ENCODE data around the gene SMIM28.
A peak's percentile ranks its signal among the peaks of the same experiment; 100 is the strongest.

- TF ChIP-seq CTCF (tag by site-specific recombination; IDR thresholded peaks at IDR 0.05), result peak; percentile 39
- TF ChIP-seq, protein P1, sequence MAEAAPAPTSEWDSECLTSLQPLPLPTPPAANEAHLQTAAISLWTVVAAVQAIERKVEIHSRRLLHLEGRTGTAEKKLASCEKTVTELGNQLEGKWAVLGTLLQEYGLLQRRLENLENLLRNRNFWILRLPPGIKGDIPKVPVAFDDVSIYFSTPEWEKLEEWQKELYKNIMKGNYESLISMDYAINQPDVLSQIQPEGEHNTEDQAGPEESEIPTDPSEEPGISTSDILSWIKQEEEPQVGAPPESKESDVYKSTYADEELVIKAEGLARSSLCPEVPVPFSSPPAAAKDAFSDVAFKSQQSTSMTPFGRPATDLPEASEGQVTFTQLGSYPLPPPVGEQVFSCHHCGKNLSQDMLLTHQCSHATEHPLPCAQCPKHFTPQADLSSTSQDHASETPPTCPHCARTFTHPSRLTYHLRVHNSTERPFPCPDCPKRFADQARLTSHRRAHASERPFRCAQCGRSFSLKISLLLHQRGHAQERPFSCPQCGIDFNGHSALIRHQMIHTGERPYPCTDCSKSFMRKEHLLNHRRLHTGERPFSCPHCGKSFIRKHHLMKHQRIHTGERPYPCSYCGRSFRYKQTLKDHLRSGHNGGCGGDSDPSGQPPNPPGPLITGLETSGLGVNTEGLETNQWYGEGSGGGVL (tag by site-specific recombination; IDR thresholded peaks at IDR 0.05), result no peak
- no peak for TF ChIP-seq ZNF704 (tag by site-specific recombination; IDR thresholded peaks at IDR 0.05)
- TF ChIP-seq, protein P2, sequence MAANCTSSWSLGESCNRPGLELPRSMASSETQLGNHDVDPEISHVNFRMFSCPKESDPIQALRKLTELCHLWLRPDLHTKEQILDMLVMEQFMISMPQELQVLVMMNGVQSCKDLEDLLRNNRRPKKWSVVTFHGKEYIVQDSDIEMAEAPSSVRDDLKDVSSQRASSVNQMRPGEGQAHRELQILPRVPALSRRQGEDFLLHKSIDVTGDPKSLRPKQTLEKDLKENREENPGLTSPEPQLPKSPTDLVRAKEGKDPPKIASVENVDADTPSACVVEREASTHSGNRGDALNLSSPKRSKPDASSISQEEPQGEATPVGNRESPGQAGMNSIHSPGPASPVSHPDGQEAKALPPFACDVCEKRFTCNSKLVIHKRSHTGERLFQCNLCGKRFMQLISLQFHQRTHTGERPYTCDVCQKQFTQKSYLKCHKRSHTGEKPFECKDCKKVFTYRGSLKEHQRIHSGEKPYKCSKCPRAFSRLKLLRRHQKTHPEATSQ (tag by site-specific recombination; IDR thresholded peaks at IDR 0.05), result no peak
These were observed 51.4 kb downstream of the SMIM28 start for GRCh38 chr6:138428944-138429598.

Measured in HEK293 (cell line).